Measurements from ENCODE around the gene MIA. TPM values are rescaled to one million over a fixed set of nuclear protein-coding genes. Genes with fewer than 3 reads are reported as not detected.

The MIA gene
- total and polyA plus RNA-seq, 2 of the 4 experiments (the other 2 are of a cell fraction) = 0.44 TPM; not detected in 1

- POLR2A ChIA-PET (ENCODE audit: unreplicated experiment) = interaction anchor here (0.5 to 0.7 kb wide), 2 partner anchors 19 to 141 kb away, joined by 4 to 11 read pairs; no protein-coding TSS in a partner anchor
- intact Hi-C loops (cut with micrococcal nuclease) = no loop called here
- no TSS peak for BruUV-seq (replicated peaks)
Measured at GRCh38 chr19:40801426-40802299, 26.3 kb downstream of the MIA start.

More at GRCh38 chr19:40801426-40802299, 26.3 kb downstream of the MIA start:
- peaks cover 70% of the 10 kb centered on the region for H4K20me1 ChIP-seq (ENCODE audit: insufficient read depth, low read length)
- H2BK15ac ChIP-seq (ENCODE audit: low read depth, low read length) = no peak overlapping the region
- peak overlapping the region; percentile 18; the same call in 1 of the 2 replicates for H3K27ac ChIP-seq (ENCODE audit: insufficient read depth, low read length)
- H4K5ac ChIP-seq (ENCODE audit: low read depth, low read length) = no peak overlapping the region
- peak overlapping the region; percentile 82 for H3K23ac ChIP-seq (ENCODE audit: low read depth, low read length)
- CTCF ChIA-PET = no interaction called here
- H4K8ac ChIP-seq (ENCODE audit: low read depth in 2 of 2, low read length in 2 of 2) = no peak overlapping the region
- H3K27me3 ChIP-seq (ENCODE audit: control insufficient read depth, insufficient read depth, low read length) = no peaks in the 10 kb centered on the region
- H2AFZ ChIP-seq (replicated peaks; ENCODE audit: low read length, poor library complexity) = peak overlapping the region; percentile 10
- 0 out of 2 replicates have a peak overlapping the region, but pooled peaks have one; percentile 9 for H2AK5ac ChIP-seq (ENCODE audit: low read depth, low read length)
- H3K4me2 ChIP-seq (ENCODE audit: low read depth, low read length) = peak overlapping the region; percentile 81
- H3K9me3 ChIP-seq (ENCODE audit: control insufficient read depth, insufficient read depth, low read length) = no peaks in the 10 kb centered on the region
- TF ChIP-seq MXI1 (IDR thresholded peaks at IDR 0.05; ENCODE audit: borderline replicate concordance, low read depth, low read length) = no peak
- TF ChIP-seq RAD21 (IDR thresholded peaks at IDR 0.05; ENCODE audit: low read length) = no peak
- TF ChIP-seq USF2 (IDR thresholded peaks at IDR 0.05; ENCODE audit: low read depth, low read length) = no peak
- no peak for TF ChIP-seq NFE2L2 (IDR thresholded peaks at IDR 0.05; ENCODE audit: low read depth, low read length)
- no peak for TF ChIP-seq SMC3 (IDR thresholded peaks at IDR 0.05; ENCODE audit: low read depth, low read length)
- TF ChIP-seq MAZ (IDR thresholded peaks at IDR 0.05; ENCODE audit: borderline replicate concordance, low read depth, low read length) = no peak
- TF ChIP-seq FOS (IDR thresholded peaks at IDR 0.05; ENCODE audit: low read depth, low read length) = no peak
- TF ChIP-seq BHLHE40 (IDR thresholded peaks at IDR 0.05; ENCODE audit: low read depth, low read length) = no peak
- no peak for TF ChIP-seq POLR2A (IDR thresholded peaks at IDR 0.05; ENCODE audit: low read depth, low read length)
- TF ChIP-seq CHD1 (IDR thresholded peaks at IDR 0.05; ENCODE audit: low read depth, low read length) = no peak
- TF ChIP-seq MAFK (IDR thresholded peaks at IDR 0.05; ENCODE audit: low read depth, low read length) = no peak
- TF ChIP-seq CEBPB (IDR thresholded peaks at IDR 0.05; ENCODE audit: low read depth, low read length) = no peak
- no peak for TF ChIP-seq ELK1 (IDR thresholded peaks at IDR 0.05; ENCODE audit: borderline replicate concordance, low read depth, low read length)
- TF ChIP-seq CTCF (conservative IDR thresholded peaks at IDR 0.05; ENCODE audit: low read depth, low read length) = no peak
- in situ Hi-C loops (cut with MboI; ENCODE audit: low sequenced_read_pairs) (no loop called here), dilution Hi-C loops (cut with HindIII; ENCODE audit: low sequenced_read_pairs, unreplicated experiment) (no loop called here)
- H3K56ac ChIP-seq (ENCODE audit: extremely low read depth, insufficient read depth, low read length) = no peak overlapping the region
- H3K4me1 ChIP-seq (ENCODE audit: control insufficient read depth, insufficient read depth, low read length) = peaks cover 40% of the 10 kb centered on the region
- H3K4me3 ChIP-seq (ENCODE audit: insufficient read depth, low read depth, low read length) = no peak overlapping the region; the same call in 1 of the 2 replicates
- peaks cover 36% of the 10 kb centered on the region for H3K9me1 ChIP-seq (ENCODE audit: insufficient read depth, low read length)
- ATAC-seq (ENCODE audit: low read depth) (no peak), DNase-seq (no peak)
- H2BK5ac ChIP-seq (ENCODE audit: low read depth, low read length, poor library complexity, severe bottlenecking) = no peak overlapping the region
- H2BK120ac ChIP-seq (ENCODE audit: low read depth, low read length) = no peak overlapping the region
- H3K18ac ChIP-seq (ENCODE audit: low read depth, low read length) = no peak overlapping the region
- WGBS, 2 experiments (ENCODE audit: extremely low coverage in 2 of 2, insufficient read length in 1 of 2) = 58% methylated on average over 4 of the region's 13 CpGs; no CpG with 5 or more reads in 1 of the 2 experiments
- no peak overlapping the region for H2BK20ac ChIP-seq (ENCODE audit: low read depth, low read length)
- peak overlapping the region; percentile 44 for H3K9ac ChIP-seq (ENCODE audit: low read depth, low read length)
- H3K14ac ChIP-seq (replicated peaks; ENCODE audit: low read depth, low read length) = peak overlapping the region; percentile 2; the same call in 1 of the 2 replicates
- H3K36me3 ChIP-seq (ENCODE audit: control insufficient read depth, insufficient read depth, low read length) = peaks cover 44% of the 10 kb centered on the region
- H2AK9ac ChIP-seq (replicated peaks; ENCODE audit: low read depth, low read length, poor library complexity) = peak overlapping the region; percentile 1
- H4K91ac ChIP-seq (ENCODE audit: insufficient read depth, low read depth, low read length) = no peak overlapping the region
- H3K4ac ChIP-seq (ENCODE audit: low read depth, low read length) = 0 out of 2 replicates have a peak overlapping the region, but pooled peaks have one; percentile 3
- H3K79me1 ChIP-seq (ENCODE audit: low read depth in 1 of 2, low read length in 2 of 2) = peaks cover 8 to 78% of the 10 kb centered on the region in 2 experiments; a peak in 3 of 4 replicates
